Liver (tissue), 9 donors: ENCODE results near the gene ADISSP. TPM values are rescaled to one million over a fixed set of nuclear protein-coding genes. Genes with fewer than 3 reads are reported as not detected.

Experiments
- DNase-seq: peaks from one replicate; pipeline ENCODE4 v3.0.0-alpha.2; 2017; ENCODE audit warnings: low spot score
- H3K27ac ChIP-seq, 2 donors: one replicate each; pipeline ENCODE4 v1.7.0; 2013; ENCODE audit warnings: inconsistent platforms in 2 of 2, low read length in 2 of 2, control low read depth in 1 of 2, low read depth in 1 of 2, mild to moderate bottlenecking in 1 of 2
- H3K27me3 ChIP-seq, 4 donors: one replicate each; pipeline versions ENCODE4 v1.6.1 to v1.7.0; 2013; ENCODE audit warnings: low read length in 3 of 4, inconsistent platforms in 1 of 4, mild to moderate bottlenecking in 1 of 4, moderate library complexity in 1 of 4; ENCODE audit not compliant: control insufficient read depth in 4 of 4, insufficient read depth in 4 of 4
- H3K36me3 ChIP-seq, 4 donors: one replicate each; pipeline versions ENCODE4 v1.6.1 to v1.7.0; 2013; ENCODE audit warnings: low read length in 3 of 4, mild to moderate bottlenecking in 3 of 4, low read depth in 1 of 4, moderate library complexity in 1 of 4; ENCODE audit not compliant: control insufficient read depth in 4 of 4, insufficient read depth in 3 of 4
- H3K4me1 ChIP-seq, 4 donors: one replicate each; pipeline versions ENCODE4 v1.6.1 to v1.7.0; 2013; ENCODE audit warnings: low read length in 3 of 4, mild to moderate bottlenecking in 3 of 4, moderate library complexity in 1 of 4; ENCODE audit not compliant: control insufficient read depth in 4 of 4, insufficient read depth in 4 of 4
- H3K4me3 ChIP-seq, 3 donors: one replicate each; pipeline versions ENCODE4 v1.6.1 to v1.7.0; 2013; ENCODE audit warnings: low read length in 3 of 3, control low read depth in 1 of 3, low read depth in 1 of 3, mild to moderate bottlenecking in 1 of 3
- H3K9ac ChIP-seq, 2 donors: one replicate each; pipeline ENCODE4 v1.7.0; 2013; ENCODE audit warnings: low read length in 2 of 2, mild to moderate bottlenecking in 2 of 2, moderate library complexity in 2 of 2, control low read depth in 1 of 2, low read depth in 1 of 2
- H3K9me3 ChIP-seq, 4 donors: one replicate each; pipeline versions ENCODE4 v1.6.1 to v1.7.0; 2013; ENCODE audit warnings: low read length in 3 of 4; ENCODE audit not compliant: control insufficient read depth in 4 of 4
- ATF3 ChIP-seq: IDR thresholded peaks from 2 replicates; pipeline ENCODE4 v1.6.1; 2016; ENCODE audit warnings: antibody characterized with exemption
- CTCF ChIP-seq: fragments of 150-350 bp; IDR thresholded peaks from 2 replicates; pipeline ENCODE4 v1.5.1; 2017; ENCODE audit warnings: improper control_type of control experiment, low read depth, low read length; ENCODE audit not compliant: missing input control
- EGR1 ChIP-seq, 2 donors: IDR thresholded peaks; 2 replicates each; pipeline ENCODE4 v1.6.1; 2016 to 2018; ENCODE audit warnings: antibody characterized with exemption in 2 of 2, low read depth in 2 of 2
- FOXA1 ChIP-seq: IDR thresholded peaks from 2 replicates; pipeline ENCODE4 v1.6.1; 2016; ENCODE audit warnings: antibody characterized with exemption
- FOXA2 ChIP-seq: IDR thresholded peaks from 2 replicates; pipeline ENCODE4 v1.6.1; 2016; ENCODE audit warnings: antibody characterized with exemption
- GABPA ChIP-seq, 2 donors: IDR thresholded peaks in 1 of 2; conservative IDR thresholded peaks in 1 of 2; 2 replicates each; pipeline ENCODE4 v1.6.1; 2016; ENCODE audit warnings: antibody characterized with exemption in 2 of 2, mild to moderate bottlenecking in 1 of 2, moderate library complexity in 1 of 2
- HNF4A ChIP-seq, 2 donors: conservative IDR thresholded peaks; 2 replicates each; pipeline ENCODE4 v1.6.1; 2016; ENCODE audit warnings: antibody characterized with exemption in 2 of 2, mild to moderate bottlenecking in 2 of 2
- HNF4G ChIP-seq: IDR thresholded peaks from 2 replicates; pipeline ENCODE4 v1.6.1; 2016; ENCODE audit warnings: antibody characterized with exemption
- JUND ChIP-seq, 2 donors: IDR thresholded peaks; 2 replicates each; pipeline ENCODE4 v1.6.1; 2016; ENCODE audit warnings: antibody characterized with exemption in 2 of 2
- NR2F2 ChIP-seq: IDR thresholded peaks from 2 replicates; pipeline ENCODE4 v1.6.1; 2016; ENCODE audit warnings: antibody characterized with exemption
- RAD21 ChIP-seq, 2 donors: IDR thresholded peaks; 2 replicates each; pipeline ENCODE4 v1.6.1; 2016; ENCODE audit warnings: antibody characterized with exemption in 2 of 2, mild to moderate bottlenecking in 2 of 2
- REST ChIP-seq: IDR thresholded peaks from 2 replicates; pipeline ENCODE4 v1.6.1; 2016; ENCODE audit warnings: antibody characterized with exemption, mild to moderate bottlenecking
- RXRA ChIP-seq, 2 donors: IDR thresholded peaks; 2 replicates each; pipeline ENCODE4 v1.6.1; 2017 to 2018; ENCODE audit warnings: antibody characterized with exemption in 2 of 2, mild to moderate bottlenecking in 1 of 2
- SP1 ChIP-seq: IDR thresholded peaks from 2 replicates; pipeline ENCODE4 v1.6.1; 2018; ENCODE audit warnings: antibody characterized with exemption, mild to moderate bottlenecking
- TAF1 ChIP-seq: conservative IDR thresholded peaks from 2 replicates; pipeline ENCODE4 v1.6.1; 2016; ENCODE audit warnings: antibody characterized with exemption, mild to moderate bottlenecking
- YY1 ChIP-seq: IDR thresholded peaks from 2 replicates; pipeline ENCODE4 v1.6.1; 2016; ENCODE audit warnings: antibody characterized with exemption, mild to moderate bottlenecking
- WGBS: extraction: QIAGEN DNeasy Blood & Tissue Kit; methylation state at CpG from one replicate; pipeline ENCODE4 v1.1.7; 2013; 5-methylcytosine and 5-hydroxymethylcytosine counted together
- polyA plus RNA-seq, 2 donors: library from polyadenylated mRNA; stranded (reverse) in 1 of 2; unstranded in 1 of 2; fragments of 200-250 nt in 1 of 2; fragments of >200 nt in 1 of 2; fragmentation: Nextera tagmentation in 1 of 2; extraction: Ambion mirVana in 1 of 2; gene quantifications; one replicate each; pipeline versions ENCODE4 v1.2.1 to v1.2.3, GENCODE V29; 2013 to 2015
- total RNA-seq, 2 donors: library from RNA; depleted of rRNA; stranded (reverse); fragments of >200 nt; gene quantifications; one replicate each; pipeline ENCODE4 v1.2.3, GENCODE V29; 2014
- TF ChIP-seq, protein P1 (sequence below): IDR thresholded peaks from 2 replicates; pipeline ENCODE4 v1.6.1; 2016; ENCODE audit warnings: antibody characterized with exemption
- TF ChIP-seq, protein P2 (sequence below): IDR thresholded peaks from 2 replicates; pipeline ENCODE4 v1.6.1; 2016; ENCODE audit warnings: antibody characterized with exemption
- donor health status: healthy.
- donor health status: healthy.
- donor health status: healthy.
- donor health status: healthy.
- donor health status: healthy.

Gene ADISSP
- total and polyA plus RNA-seq, 4 donors: 3.8 to 27.3 (median 10.4) TPM

- peaks cover 0 to 3% (median 0%) of the 10 kb centered on the region in 4 donors for H3K27me3 ChIP-seq
- H3K9me3 ChIP-seq: no peaks in the 10 kb centered on the region
- no peak overlapping the region for H3K9ac ChIP-seq
- 62% methylated on average over 4 of the region's 4 CpGs for WGBS
- TF ChIP-seq, protein P1, sequence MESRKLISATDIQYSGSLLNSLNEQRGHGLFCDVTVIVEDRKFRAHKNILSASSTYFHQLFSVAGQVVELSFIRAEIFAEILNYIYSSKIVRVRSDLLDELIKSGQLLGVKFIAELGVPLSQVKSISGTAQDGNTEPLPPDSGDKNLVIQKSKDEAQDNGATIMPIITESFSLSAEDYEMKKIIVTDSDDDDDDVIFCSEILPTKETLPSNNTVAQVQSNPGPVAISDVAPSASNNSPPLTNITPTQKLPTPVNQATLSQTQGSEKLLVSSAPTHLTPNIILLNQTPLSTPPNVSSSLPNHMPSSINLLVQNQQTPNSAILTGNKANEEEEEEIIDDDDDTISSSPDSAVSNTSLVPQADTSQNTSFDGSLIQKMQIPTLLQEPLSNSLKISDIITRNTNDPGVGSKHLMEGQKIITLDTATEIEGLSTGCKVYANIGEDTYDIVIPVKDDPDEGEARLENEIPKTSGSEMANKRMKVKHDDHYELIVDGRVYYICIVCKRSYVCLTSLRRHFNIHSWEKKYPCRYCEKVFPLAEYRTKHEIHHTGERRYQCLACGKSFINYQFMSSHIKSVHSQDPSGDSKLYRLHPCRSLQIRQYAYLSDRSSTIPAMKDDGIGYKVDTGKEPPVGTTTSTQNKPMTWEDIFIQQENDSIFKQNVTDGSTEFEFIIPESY: no peak
- TF ChIP-seq HNF4G (no peak), FOXA2 (no peak), RAD21 (IDR thresholded peaks at IDR 0.05) (no peak), FOXA1 (no peak), JUND (IDR thresholded peaks at IDR 0.05) (no peak), ATF3 (no peak), CTCF (no peak), GABPA (IDR thresholded peaks at IDR 0.05 in 1 of 2, conservative IDR thresholded peaks at IDR 0.05 in 1 of 2) (no peak), EGR1 (IDR thresholded peaks at IDR 0.05; ENCODE audit: low read depth in 2 of 2) (no peak), REST (no peak), SP1 (no peak), TAF1 (no peak), NR2F2 (no peak), YY1 (no peak), HNF4A (conservative IDR thresholded peaks at IDR 0.05) (no peak), RXRA (IDR thresholded peaks at IDR 0.05) (no peak)
- TF ChIP-seq, protein P2, sequence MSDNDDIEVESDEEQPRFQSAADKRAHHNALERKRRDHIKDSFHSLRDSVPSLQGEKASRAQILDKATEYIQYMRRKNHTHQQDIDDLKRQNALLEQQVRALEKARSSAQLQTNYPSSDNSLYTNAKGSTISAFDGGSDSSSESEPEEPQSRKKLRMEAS: no peak
- H3K27ac ChIP-seq: no peak overlapping the region
- DNase-seq: no peak
- H3K36me3 ChIP-seq: no peaks in the 10 kb centered on the region
- no peaks in the 10 kb centered on the region for H3K4me1 ChIP-seq
- H3K4me3 ChIP-seq: no peak overlapping the region
Observed at GRCh38 chr20:3724356-3724755, 43.2 kb downstream of the ADISSP start.
